WI38 (cell line): ENCODE data around the gene AATK.

ENCODE experiments used
- H3K4me3 ChIP-seq: 2 replicates; pipeline ENCODE4 v1.5.1; 2011; ENCODE audit warnings: low read depth, mild to moderate bottlenecking, control low read depth, low read length
- CTCF ChIP-seq: IDR thresholded peaks from 2 replicates; pipeline ENCODE4 v1.5.1; 2012; ENCODE audit warnings: low read depth, mild to moderate bottlenecking, control low read depth, low read length

Gene AATK

GRCh38 chr17:81166033-81166492 lies at the start of gene AATK:
Gene AATK, minus strand, starts transcription at chr17:81166221. Its CDS starts 229 bp downstream, at chr17:81165992.
- TF ChIP-seq CTCF: no peak
- no peak within 1 kb of the TSS for H3K4me3 ChIP-seq

GRCh38 chr17:81213978-81214377 lies 48.0 kb upstream of the AATK start:
- H3K4me3 ChIP-seq: no peak overlapping the region
- no peak for TF ChIP-seq CTCF

- no peak overlapping the region for H3K4me3 ChIP-seq
- TF ChIP-seq CTCF: no peak
Observed at GRCh38 chr17:81212365-81212764, 46.3 kb upstream of the AATK start.

GRCh38 chr17:81210868-81211267 lies 44.8 kb upstream of the AATK start:
- H3K4me3 ChIP-seq: no peak overlapping the region
- no peak for TF ChIP-seq CTCF

GRCh38 chr17:81210466-81210865 lies 44.4 kb upstream of the AATK start:
- H3K4me3 ChIP-seq: no peak overlapping the region
- TF ChIP-seq CTCF: no peak

- H3K4me3 ChIP-seq: no peak overlapping the region
- TF ChIP-seq CTCF: no peak
Observed at GRCh38 chr17:81209141-81209540, 43.1 kb upstream of the AATK start.

GRCh38 chr17:81208651-81209050 lies 42.6 kb upstream of the AATK start:
- H3K4me3 ChIP-seq: no peak overlapping the region
- no peak for TF ChIP-seq CTCF
